K562 (cell line): ENCODE results near the gene BROX. TPM values are rescaled to one million over a fixed set of nuclear protein-coding genes. Genes with fewer than 3 reads are reported as not detected.

Source experiments
- polyA plus RNA-seq, 8 experiments: library from polyadenylated mRNA; depleted of rRNA in 4 of 8; stranded (reverse) in 5 of 8; unstranded in 3 of 8; fragments of >200 nt; fragmentation: Nextera tagmentation in 2 of 8; fragmentation: Illumina TruSeq in 1 of 8; extraction: Ambion mirVana in 2 of 8; extraction: Trizol in 1 of 8; gene quantifications; 2 replicates each; pipeline versions ENCODE4 v1.2.1 to v1.2.3, GENCODE V29; 2011 to 2014; ENCODE audit warnings: inconsistent platforms in 1 of 8, missing spikeins in 1 of 8
- total RNA-seq, 7 experiments: library from RNA; depleted of rRNA in 6 of 7; stranded (reverse); fragments of >200 nt in 6 of 7; fragmentation: Illumina TruSeq in 2 of 7; extraction: Trizol in 2 of 7; gene quantifications; 2 replicates each; pipeline versions ENCODE4 v1.2.1 to v1.2.3, GENCODE V29; 2011 to 2021; ENCODE audit warnings: low replicate concordance in 1 of 7

Gene BROX
- total and polyA plus RNA-seq, 9 of the 15 experiments (the other 6 are each of a cell fraction or from before 2014, with no cell fraction given), result 9.4 to 153 (median 45.1) TPM

Other genes starting within 250 kb of the BROX start
- 0.05 and 0.16 TPM in 2 replicates for gene HHIPL2, start 164.5 kb upstream of the BROX start, total RNA-seq (2014; rRNA removed)
- 0.54 and 0.55 TPM in 2 replicates for gene HHIPL2, start 164.5 kb upstream of the BROX start, total RNA-seq (2014; rRNA removed; fragmentation: Illumina TruSeq; extraction: Trizol)
- gene HHIPL2, start 164.5 kb upstream of the BROX start, total RNA-seq (2015; rRNA removed; fragmentation: Illumina TruSeq; extraction: Trizol), result 0.11 and 0.33 TPM in 2 replicates
- gene HHIPL2, start 164.5 kb upstream of the BROX start, total RNA-seq (2021), result 0.22 and 0.40 TPM in 2 replicates
- 0.15 and 0.18 TPM in 2 replicates for gene HHIPL2, start 164.5 kb upstream of the BROX start, polyA plus RNA-seq (2011; rRNA removed)
- gene HHIPL2, start 164.5 kb upstream of the BROX start, polyA plus RNA-seq (2014; fragmentation: Illumina TruSeq; extraction: Trizol), result 0.15 and 0.83 TPM in 2 replicates
- gene HHIPL2, start 164.5 kb upstream of the BROX start, polyA plus RNA-seq (2014; fragmentation: Nextera tagmentation; extraction: Ambion mirVana), result under 1 TPM in 1 of 2 experiments, not detected in 1; 0.18 TPM
- gene HHIPL2, start 164.5 kb upstream of the BROX start, polyA plus RNA-seq (2014; rRNA removed), result 0.60 and 1.1 TPM in 2 replicates
- 16.9 and 23.3 TPM in 2 replicates for gene TAF1A, start 122.6 kb upstream of the BROX start, total RNA-seq (2014; rRNA removed)
- gene TAF1A, start 122.6 kb upstream of the BROX start, total RNA-seq (2014; rRNA removed; fragmentation: Illumina TruSeq; extraction: Trizol), result 32.6 and 33.0 TPM in 2 replicates
- 27.3 and 30.8 TPM in 2 replicates for gene TAF1A, start 122.6 kb upstream of the BROX start, total RNA-seq (2015; rRNA removed; fragmentation: Illumina TruSeq; extraction: Trizol)
- 22.2 and 23.4 TPM in 2 replicates for gene TAF1A, start 122.6 kb upstream of the BROX start, total RNA-seq (2021)
- 14.6 and 17.8 TPM in 2 replicates for gene TAF1A, start 122.6 kb upstream of the BROX start, polyA plus RNA-seq (2011; rRNA removed)
- 20.2 and 25.3 TPM in 2 replicates for gene TAF1A, start 122.6 kb upstream of the BROX start, polyA plus RNA-seq (2014; fragmentation: Illumina TruSeq; extraction: Trizol)
- 10 to 100 TPM; 33.6 to 36.8 TPM for gene TAF1A, start 122.6 kb upstream of the BROX start, polyA plus RNA-seq (2014; fragmentation: Nextera tagmentation; extraction: Ambion mirVana)
- 19.3 and 20.0 TPM in 2 replicates for gene TAF1A, start 122.6 kb upstream of the BROX start, polyA plus RNA-seq (2014; rRNA removed)
- 38.6 and 57.8 TPM in 2 replicates for gene MIA3, start 94.5 kb upstream of the BROX start, total RNA-seq (2014; rRNA removed)
- 64.3 and 68.1 TPM in 2 replicates for gene MIA3, start 94.5 kb upstream of the BROX start, total RNA-seq (2014; rRNA removed; fragmentation: Illumina TruSeq; extraction: Trizol)
- 72.8 and 79.8 TPM in 2 replicates for gene MIA3, start 94.5 kb upstream of the BROX start, total RNA-seq (2015; rRNA removed; fragmentation: Illumina TruSeq; extraction: Trizol)
- 64.9 and 67.5 TPM in 2 replicates for gene MIA3, start 94.5 kb upstream of the BROX start, total RNA-seq (2021)
- 34.0 and 63.3 TPM in 2 replicates for gene MIA3, start 94.5 kb upstream of the BROX start, polyA plus RNA-seq (2011; rRNA removed)
- gene MIA3, start 94.5 kb upstream of the BROX start, polyA plus RNA-seq (2014; fragmentation: Illumina TruSeq; extraction: Trizol), result 61.7 and 89.4 TPM in 2 replicates
- 10 to 100 TPM; 21.6 to 40.8 TPM for gene MIA3, start 94.5 kb upstream of the BROX start, polyA plus RNA-seq (2014; fragmentation: Nextera tagmentation; extraction: Ambion mirVana)
- 33.1 and 34.4 TPM in 2 replicates for gene MIA3, start 94.5 kb upstream of the BROX start, polyA plus RNA-seq (2014; rRNA removed)
- gene AIDA, start 73 bp upstream of the BROX start, total RNA-seq (2014; rRNA removed), result 20.2 and 24.4 TPM in 2 replicates
- 24.9 and 30.1 TPM in 2 replicates for gene AIDA, start 73 bp upstream of the BROX start, total RNA-seq (2014; rRNA removed; fragmentation: Illumina TruSeq; extraction: Trizol)
- 19.9 and 21.8 TPM in 2 replicates for gene AIDA, start 73 bp upstream of the BROX start, total RNA-seq (2015; rRNA removed; fragmentation: Illumina TruSeq; extraction: Trizol)
- gene AIDA, start 73 bp upstream of the BROX start, total RNA-seq (2021), result 45.6 and 51.3 TPM in 2 replicates
- 68.8 and 77.9 TPM in 2 replicates for gene AIDA, start 73 bp upstream of the BROX start, polyA plus RNA-seq (2011; rRNA removed)
- 45.6 and 58.9 TPM in 2 replicates for gene AIDA, start 73 bp upstream of the BROX start, polyA plus RNA-seq (2014; fragmentation: Illumina TruSeq; extraction: Trizol)
- 10 to 100 TPM; 18.2 to 19.1 TPM for gene AIDA, start 73 bp upstream of the BROX start, polyA plus RNA-seq (2014; fragmentation: Nextera tagmentation; extraction: Ambion mirVana)
- gene AIDA, start 73 bp upstream of the BROX start, polyA plus RNA-seq (2014; rRNA removed), result 36.4 and 36.8 TPM in 2 replicates
- not detected in 2 replicates for gene FAM177B, start 24.6 kb downstream of the BROX start, total RNA-seq (2014; rRNA removed)
- not detected in 2 replicates for gene FAM177B, start 24.6 kb downstream of the BROX start, total RNA-seq (2014; rRNA removed; fragmentation: Illumina TruSeq; extraction: Trizol)
- gene FAM177B, start 24.6 kb downstream of the BROX start, total RNA-seq (2015; rRNA removed; fragmentation: Illumina TruSeq; extraction: Trizol), result not detected in 2 replicates
- gene FAM177B, start 24.6 kb downstream of the BROX start, total RNA-seq (2021), result not detected in 2 replicates
- not detected in 2 replicates for gene FAM177B, start 24.6 kb downstream of the BROX start, polyA plus RNA-seq (2011; rRNA removed)
- gene FAM177B, start 24.6 kb downstream of the BROX start, polyA plus RNA-seq (2014; fragmentation: Illumina TruSeq; extraction: Trizol), result not detected in 2 replicates
- not detected for gene FAM177B, start 24.6 kb downstream of the BROX start, polyA plus RNA-seq (2014; fragmentation: Nextera tagmentation; extraction: Ambion mirVana)
- not detected in 2 replicates for gene FAM177B, start 24.6 kb downstream of the BROX start, polyA plus RNA-seq (2014; rRNA removed)
- not detected in 2 replicates for gene DISP1, start 102.5 kb downstream of the BROX start, total RNA-seq (2014; rRNA removed)
- gene DISP1, start 102.5 kb downstream of the BROX start, total RNA-seq (2014; rRNA removed; fragmentation: Illumina TruSeq; extraction: Trizol), result 0.04 TPM in 1 of 2 replicates, not detected in the other
- gene DISP1, start 102.5 kb downstream of the BROX start, total RNA-seq (2015; rRNA removed; fragmentation: Illumina TruSeq; extraction: Trizol), result 0.11 TPM in 2 replicates
- 0.02 and 0.09 TPM in 2 replicates for gene DISP1, start 102.5 kb downstream of the BROX start, total RNA-seq (2021)
- 0.03 TPM in 1 of 2 replicates, not detected in the other for gene DISP1, start 102.5 kb downstream of the BROX start, polyA plus RNA-seq (2011; rRNA removed)
- 0.04 and 0.06 TPM in 2 replicates for gene DISP1, start 102.5 kb downstream of the BROX start, polyA plus RNA-seq (2014; fragmentation: Illumina TruSeq; extraction: Trizol)
- gene DISP1, start 102.5 kb downstream of the BROX start, polyA plus RNA-seq (2014; fragmentation: Nextera tagmentation; extraction: Ambion mirVana), result under 1 TPM; 0.15 to 0.35 TPM
- gene DISP1, start 102.5 kb downstream of the BROX start, polyA plus RNA-seq (2014; rRNA removed), result 0.03 TPM in 1 of 2 replicates, not detected in the other